Activated CD4-positive, alpha-beta T cell treated with anti-CD3 and anti-CD28 coated beads for 36 hours (primary cell): ENCODE results near the gene EDARADD. TPM values are rescaled to one million over a fixed set of nuclear protein-coding genes. Genes with fewer than 3 reads are reported as not detected.
A peak's percentile ranks its signal among the peaks of the same experiment; 100 is the strongest.

Experiments
- ATAC-seq: fragments of 200-7000 bp; cut with Tn5 transposase; one replicate; pipeline ENCODE4 v1.10.0; 2021; ENCODE audit warnings: mild to moderate bottlenecking, moderate library complexity
- CTCF ChIA-PET: fragments of 350-600 bp; sonication (Branson Sonifier 250); formaldehyde crosslinking; loops from one replicate; lab custom pipeline; 2021; ENCODE audit warnings: antibody characterized with exemption; lab: Charles Lee
- POLR2A ChIA-PET: fragments of 350-600 bp; sonication (Branson Sonifier 250); formaldehyde crosslinking; loops from one replicate; lab custom pipeline; 2021; ENCODE audit warnings: antibody characterized with exemption, inconsistent platforms; lab: Charles Lee
- DNase-seq: peaks from one replicate; pipeline ENCODE4 v3.0.0-alpha.2; 2020
- H3K27ac Mint-ChIP-seq: one replicate; pipeline ENCODE4 v1.8.0; 2021; ENCODE audit warnings: mixed read lengths
- H3K27me3 Mint-ChIP-seq: one replicate; pipeline ENCODE4 v1.8.0; 2021; ENCODE audit warnings: mixed read lengths
- H3K36me3 Mint-ChIP-seq: one replicate; pipeline ENCODE4 v1.8.0; 2021; ENCODE audit warnings: low read depth, mixed read lengths
- H3K4me1 Mint-ChIP-seq: one replicate; pipeline ENCODE4 v1.8.0; 2021; ENCODE audit warnings: mixed read lengths
- H3K4me3 Mint-ChIP-seq: one replicate; pipeline ENCODE4 v1.8.0; 2021; ENCODE audit warnings: mild to moderate bottlenecking, moderate library complexity, mixed read lengths
- H3K9me3 Mint-ChIP-seq: one replicate; pipeline ENCODE4 v1.8.0; 2021; ENCODE audit warnings: low read depth, mixed read lengths
- intact Hi-C, 2 experiments: fragments of 100-400 bp; cut with DNase I in 1 of 2; cut with micrococcal nuclease in 1 of 2; formaldehyde crosslinking; loops; one replicate each; pipeline versions ENCODE4 v1.14.2 to v1.15.1; 2022 to 2024; cut with DNase I, micrococcal nuclease
- total RNA-seq, 2 experiments: library from RNA; stranded (reverse); gene quantifications; one replicate each; pipeline ENCODE4 v1.2.3, GENCODE V29; 2021

Gene EDARADD
- total RNA-seq, 2 experiments from 2014 or later = 2.8 to 4.5 TPM

- DNase-seq (no peak), ATAC-seq (peak; percentile 21)
- H3K27ac Mint-ChIP-seq = peak overlapping the region; percentile 68
- H3K36me3 Mint-ChIP-seq = no peaks in the 10 kb centered on the region
- peaks cover 47% of the 10 kb centered on the region for H3K27me3 Mint-ChIP-seq
- CTCF ChIA-PET = interaction anchor here (0.6 to 1.5 kb wide), 7 partner anchors 10 to 291 kb away, joined by 3 to 5 read pairs (median 4); no protein-coding TSS in a partner anchor
- intact Hi-C loops = loop anchor here (1.0 to 10.0 kb wide), 3 partner anchors 250 to 287 kb away; partner anchors contain the start of gene GPR137B (in 2 of the 2)
- POLR2A ChIA-PET = no interaction called here
- peaks cover 25% of the 10 kb centered on the region for H3K4me1 Mint-ChIP-seq
- H3K4me3 Mint-ChIP-seq = peak overlapping the region; percentile 79
- H3K9me3 Mint-ChIP-seq = no peaks in the 10 kb centered on the region
Observed at GRCh38 chr1:236394879-236395229, 768 bp downstream of the EDARADD start.

GRCh38 chr1:236395230-236395946 lies 1.3 kb downstream of the EDARADD start:
- H3K4me1 Mint-ChIP-seq = peaks cover 28% of the 10 kb centered on the region
- peaks cover 50% of the 10 kb centered on the region for H3K27me3 Mint-ChIP-seq
- DNase-seq (peak; percentile 63), ATAC-seq (peak; percentile 58)
- H3K36me3 Mint-ChIP-seq = no peaks in the 10 kb centered on the region
- POLR2A ChIA-PET = no interaction called here
- intact Hi-C loops = loop anchor here (5.0 to 10.0 kb wide), 2 partner anchors 251 to 253 kb away; partner anchors contain the start of gene GPR137B (in 2 of the 2)
- no peak overlapping the region for H3K27ac Mint-ChIP-seq
- CTCF ChIA-PET = interaction anchor here (0.6 to 1.5 kb wide), 5 partner anchors 13 to 291 kb away, joined by 3 to 5 read pairs (median 4); no protein-coding TSS in a partner anchor
- H3K4me3 Mint-ChIP-seq = peak overlapping the region; percentile 79
- no peaks in the 10 kb centered on the region for H3K9me3 Mint-ChIP-seq

- peak; percentile 81 for ATAC-seq
- Mint-ChIP-seq H3K9me3 (no peaks in the 10 kb centered on the region), H3K27ac (peak overlapping the region; percentile 90), H3K4me3 (peak overlapping the region; percentile 79), H3K36me3 (no peaks in the 10 kb centered on the region), H3K4me1 (peaks cover 28% of the 10 kb centered on the region), H3K27me3 (peaks cover 46% of the 10 kb centered on the region)
- intact Hi-C loops = loop anchor here (2.0 to 10.0 kb wide), 3 partner anchors 111 to 254 kb away; partner anchors contain the start of gene GPR137B (in 2 of the 2)
- peak; percentile 33 for DNase-seq
- CTCF ChIA-PET = interaction anchor here (0.7 kb wide), 1 partner anchor 12 kb away, joined by 3 read pairs; no protein-coding TSS in a partner anchor
- POLR2A ChIA-PET = no interaction called here
Observed at GRCh38 chr1:236395947-236396664, 2.0 kb downstream of the EDARADD start.

- intact Hi-C loops = loop anchor here (2.0 to 10.0 kb wide), 3 partner anchors 112 to 254 kb away; partner anchors contain the start of gene GPR137B (in 2 of the 2)
- Mint-ChIP-seq H3K9me3 (no peaks in the 10 kb centered on the region), H3K27ac (peak overlapping the region; percentile 13), H3K36me3 (no peaks in the 10 kb centered on the region), H3K27me3 (peaks cover 48% of the 10 kb centered on the region), H3K4me3 (peak overlapping the region; percentile 79), H3K4me1 (peaks cover 28% of the 10 kb centered on the region)
- POLR2A ChIA-PET = interaction anchor here (0.7 kb wide), 1 partner anchor 152 kb away, joined by 4 read pairs; no protein-coding TSS in a partner anchor
- no peak for ATAC-seq
- CTCF ChIA-PET = interaction anchor here (0.9 kb wide), 1 partner anchor 9 kb away, joined by 3 read pairs; no protein-coding TSS in a partner anchor
- DNase-seq = no peak
Observed at GRCh38 chr1:236396665-236397043, 2.6 kb downstream of the EDARADD start.

- ChIA-PET POLR2A (interaction anchor here (0.5 to 0.7 kb wide), 2 partner anchors 151 to 1436 kb away, joined by 3 to 4 read pairs; no protein-coding TSS in a partner anchor), CTCF (interaction anchor here (0.9 kb wide), 1 partner anchor 9 kb away, joined by 3 read pairs; no protein-coding TSS in a partner anchor)
- Mint-ChIP-seq H3K9me3 (no peaks in the 10 kb centered on the region), H3K27ac (no peak overlapping the region), H3K27me3 (peaks cover 43% of the 10 kb centered on the region), H3K36me3 (no peaks in the 10 kb centered on the region), H3K4me3 (no peak overlapping the region), H3K4me1 (peaks cover 28% of the 10 kb centered on the region)
- no peak for ATAC-seq
- intact Hi-C loops = loop anchor here (2.0 to 10.0 kb wide), 3 partner anchors 112 to 255 kb away; partner anchors contain the start of gene GPR137B (in 2 of the 2)
- no peak for DNase-seq
Observed at GRCh38 chr1:236397173-236397759, 3.2 kb downstream of the EDARADD start.

GRCh38 chr1:236398538-236398937 lies 4.5 kb downstream of the EDARADD start:
- Mint-ChIP-seq H3K4me1 (peaks cover 28% of the 10 kb centered on the region), H3K27ac (no peak overlapping the region), H3K36me3 (no peaks in the 10 kb centered on the region), H3K9me3 (no peaks in the 10 kb centered on the region), H3K27me3 (peaks cover 39% of the 10 kb centered on the region), H3K4me3 (no peak overlapping the region)
- ChIA-PET POLR2A (no interaction called here), CTCF (no interaction called here)
- ATAC-seq (no peak), DNase-seq (no peak)
- intact Hi-C loops = loop anchor here (5.0 to 10.0 kb wide), 2 partner anchors 254 to 256 kb away; partner anchors contain the start of gene GPR137B (in 2 of the 2)

- peaks cover 30% of the 10 kb centered on the region for H3K27me3 Mint-ChIP-seq
- H3K9me3 Mint-ChIP-seq = no peaks in the 10 kb centered on the region
- intact Hi-C loops = no loop called here
- ChIA-PET POLR2A (no interaction called here), CTCF (interaction anchor here (0.6 kb wide), 2 partner anchors 8 to 780 kb away, joined by 3 read pairs; no protein-coding TSS in a partner anchor)
- no peak overlapping the region for H3K27ac Mint-ChIP-seq
- DNase-seq (no peak), ATAC-seq (no peak)
- peaks cover 17% of the 10 kb centered on the region for H3K4me1 Mint-ChIP-seq
- no peaks in the 10 kb centered on the region for H3K36me3 Mint-ChIP-seq
- no peak overlapping the region for H3K4me3 Mint-ChIP-seq
Observed at GRCh38 chr1:236400061-236400603, 6.0 kb downstream of the EDARADD start.

- ChIA-PET POLR2A (no interaction called here), CTCF (no interaction called here)
- Mint-ChIP-seq H3K27ac (no peak overlapping the region), H3K4me1 (peaks cover 9% of the 10 kb centered on the region), H3K36me3 (no peaks in the 10 kb centered on the region), H3K27me3 (peaks cover 23% of the 10 kb centered on the region), H3K4me3 (no peak overlapping the region), H3K9me3 (no peaks in the 10 kb centered on the region)
- ATAC-seq (no peak), DNase-seq (no peak)
- intact Hi-C loops = no loop called here
Observed at GRCh38 chr1:236401698-236402097, 7.6 kb downstream of the EDARADD start.

- intact Hi-C loops = no loop called here
- Mint-ChIP-seq H3K27ac (no peak overlapping the region), H3K9me3 (no peaks in the 10 kb centered on the region), H3K4me1 (peaks cover 5% of the 10 kb centered on the region), H3K4me3 (no peak overlapping the region), H3K27me3 (peaks cover 9% of the 10 kb centered on the region), H3K36me3 (no peaks in the 10 kb centered on the region)
- ChIA-PET CTCF (no interaction called here), POLR2A (no interaction called here)
- ATAC-seq (no peak), DNase-seq (no peak)
Observed at GRCh38 chr1:236403905-236404696, 10.0 kb downstream of the EDARADD start.

- Mint-ChIP-seq H3K9me3 (no peaks in the 10 kb centered on the region), H3K36me3 (no peaks in the 10 kb centered on the region), H3K27ac (no peak overlapping the region), H3K27me3 (no peaks in the 10 kb centered on the region), H3K4me3 (no peak overlapping the region), H3K4me1 (no peaks in the 10 kb centered on the region)
- POLR2A ChIA-PET = no interaction called here
- no peak for ATAC-seq
- CTCF ChIA-PET = no interaction called here
- intact Hi-C loops = no loop called here
- no peak for DNase-seq
Observed at GRCh38 chr1:236407059-236407458, 13.0 kb downstream of the EDARADD start.
